Caco-2 (cell line): Measurements from ENCODE around the gene SSUH2. TPM values are rescaled to one million over a fixed set of nuclear protein-coding genes. Genes with fewer than 3 reads are reported as not detected.
A peak's percentile ranks its signal among the peaks of the same experiment; 100 is the strongest.

Experiments used
- BruUV-seq: library from RNA; stranded (reverse); fragments of 400-500 nt; replicated peaks from 2 replicates; lab custom pipeline; 2021; lab: Mats Ljungman, UMichigan
- CTCF ChIA-PET: fragments of 300-600 bp; sonication (Branson Sonifier 250); formaldehyde crosslinking; loops from one replicate; lab custom pipeline; 2022; ENCODE audit warnings: antibody characterized with exemption; lab: Charles Lee
- POLR2A ChIA-PET: fragments of 300-600 bp; sonication (Branson Sonifier 250); formaldehyde crosslinking; loops from one replicate; lab custom pipeline; 2022; ENCODE audit warnings: antibody characterized with exemption; lab: Charles Lee
- DNase-seq, 2 experiments: peaks; one replicate each; pipeline versions ENCODE4 v3.0.0 to v3.0.0-alpha.2; 2020 to 2022
- H3K27me3 ChIP-seq: replicated peaks from 2 replicates; pipeline ENCODE4 v1.6.0; 2011; ENCODE audit warnings: low read length; ENCODE audit not compliant: control insufficient read depth, insufficient read depth
- H3K36me3 ChIP-seq: 2 replicates; pipeline ENCODE4 v1.5.1; 2011; ENCODE audit warnings: low read length; ENCODE audit not compliant: control insufficient read depth, insufficient read depth
- H3K4me1 ChIP-seq: fragments of 250-450 bp; sonication (Bioruptor Pico); 2 replicates; pipeline ENCODE4 v1.5.1; 2020; ENCODE audit warnings: mild to moderate bottlenecking
- H3K4me3 ChIP-seq: 2 replicates; pipeline ENCODE4 v1.5.1; 2011; ENCODE audit warnings: low read depth, mild to moderate bottlenecking, control low read depth, low read length
- H3K9me3 ChIP-seq: fragments of 250-450 bp; sonication (Bioruptor Pico); 2 replicates; pipeline ENCODE4 v1.5.1; 2020; ENCODE audit warnings: mild to moderate bottlenecking, moderate library complexity
- H3K27ac Mint-ChIP-seq: one replicate; pipeline ENCODE4 v1.8.0; 2022; ENCODE audit warnings: mixed read lengths; ENCODE audit not compliant: unreplicated experiment
- H3K27me3 Mint-ChIP-seq: one replicate; pipeline ENCODE4 v1.8.0; 2022; ENCODE audit warnings: mixed read lengths; ENCODE audit not compliant: insufficient read depth, unreplicated experiment
- H3K36me3 Mint-ChIP-seq: one replicate; pipeline ENCODE4 v1.8.0; 2022; ENCODE audit warnings: mild to moderate bottlenecking, mixed read lengths; ENCODE audit not compliant: insufficient read depth, unreplicated experiment
- H3K4me1 Mint-ChIP-seq: one replicate; pipeline ENCODE4 v1.8.0; 2022; ENCODE audit warnings: low read depth, mixed read lengths; ENCODE audit not compliant: unreplicated experiment
- H3K4me3 Mint-ChIP-seq: one replicate; pipeline ENCODE4 v1.8.0; 2022; ENCODE audit warnings: mild to moderate bottlenecking, moderate library complexity, mixed read lengths; ENCODE audit not compliant: unreplicated experiment
- H3K9me3 Mint-ChIP-seq: one replicate; pipeline ENCODE4 v1.8.0; 2022; ENCODE audit warnings: mixed read lengths; ENCODE audit not compliant: unreplicated experiment
- intact Hi-C: fragments of 100-400 bp; cut with micrococcal nuclease; formaldehyde crosslinking; loops from one replicate; pipeline ENCODE4 v1.10.0; 2022; ENCODE audit not compliant: unreplicated experiment
- total RNA-seq: library from RNA; stranded (reverse); gene quantifications from 2 replicates; pipeline ENCODE4 v1.2.3, GENCODE V29; 2022
- TF ChIP-seq, protein P1 (sequence below), 2 experiments: fragments of 200-600 bp in 1 of 2; IDR thresholded peaks; 1 replicate in 1 of 2; 2 replicates in 1 of 2; pipeline versions ENCODE4 v1.5.1 to v1.8.0; 2011 to 2022; ENCODE audit warnings: antibody characterized with exemption in 1 of 2, control low read depth in 1 of 2, inconsistent platforms in 1 of 2, low read depth in 1 of 2, low read length in 1 of 2, mild to moderate bottlenecking in 1 of 2, moderate library complexity in 1 of 2; ENCODE audit not compliant: insufficient read depth in 1 of 2, severe bottlenecking in 1 of 2, unreplicated experiment in 1 of 2

The SSUH2 gene
- total RNA-seq, 1 experiment from 2014 or later = 9.4 TPM

DNA sequence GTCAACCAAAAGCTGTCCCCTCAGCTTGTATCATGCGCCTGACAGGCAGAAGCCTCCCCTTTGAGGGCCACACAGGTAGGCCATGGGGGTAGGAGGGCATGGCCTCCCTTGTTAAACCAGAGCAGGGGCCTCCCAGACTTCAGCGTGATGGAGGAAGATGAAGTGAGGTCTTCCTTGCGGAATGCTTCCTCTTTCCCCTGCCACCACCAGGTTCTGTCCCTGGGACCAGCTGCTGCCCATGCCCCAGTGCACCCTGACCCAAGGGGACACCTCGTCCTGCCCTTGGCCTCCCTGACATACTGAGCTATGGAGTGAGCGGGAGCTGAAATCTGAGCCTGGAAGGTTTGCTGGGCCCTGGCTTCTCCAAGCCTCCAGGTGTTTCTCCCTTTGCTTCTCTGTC is 26.7 kb downstream of the SSUH2 start:
- DNase-seq = no peak
- H3K27me3 Mint-ChIP-seq = no peaks in the 10 kb centered on the region
- CTCF ChIA-PET = interaction anchor here (0.5 kb wide), 1 partner anchor 611 kb away, joined by 5 read pairs; no protein-coding TSS in a partner anchor
- intact Hi-C loops = no loop called here
- no peak overlapping the region for H3K27ac Mint-ChIP-seq
- H3K4me3 Mint-ChIP-seq = no peak overlapping the region
- no peaks in the 10 kb centered on the region for H3K36me3 Mint-ChIP-seq
- no peaks in the 10 kb centered on the region for H3K9me3 ChIP-seq
- H3K4me3 ChIP-seq = no peak overlapping the region
- H3K4me1 ChIP-seq = peaks cover 3% of the 10 kb centered on the region; the same call in 1 of the 2 replicates
- H3K9me3 Mint-ChIP-seq = peaks cover 11% of the 10 kb centered on the region
- POLR2A ChIA-PET = no interaction called here
- BruUV-seq = no TSS peak
- peaks cover 7% of the 10 kb centered on the region for H3K4me1 Mint-ChIP-seq
- TF ChIP-seq, protein P1, sequence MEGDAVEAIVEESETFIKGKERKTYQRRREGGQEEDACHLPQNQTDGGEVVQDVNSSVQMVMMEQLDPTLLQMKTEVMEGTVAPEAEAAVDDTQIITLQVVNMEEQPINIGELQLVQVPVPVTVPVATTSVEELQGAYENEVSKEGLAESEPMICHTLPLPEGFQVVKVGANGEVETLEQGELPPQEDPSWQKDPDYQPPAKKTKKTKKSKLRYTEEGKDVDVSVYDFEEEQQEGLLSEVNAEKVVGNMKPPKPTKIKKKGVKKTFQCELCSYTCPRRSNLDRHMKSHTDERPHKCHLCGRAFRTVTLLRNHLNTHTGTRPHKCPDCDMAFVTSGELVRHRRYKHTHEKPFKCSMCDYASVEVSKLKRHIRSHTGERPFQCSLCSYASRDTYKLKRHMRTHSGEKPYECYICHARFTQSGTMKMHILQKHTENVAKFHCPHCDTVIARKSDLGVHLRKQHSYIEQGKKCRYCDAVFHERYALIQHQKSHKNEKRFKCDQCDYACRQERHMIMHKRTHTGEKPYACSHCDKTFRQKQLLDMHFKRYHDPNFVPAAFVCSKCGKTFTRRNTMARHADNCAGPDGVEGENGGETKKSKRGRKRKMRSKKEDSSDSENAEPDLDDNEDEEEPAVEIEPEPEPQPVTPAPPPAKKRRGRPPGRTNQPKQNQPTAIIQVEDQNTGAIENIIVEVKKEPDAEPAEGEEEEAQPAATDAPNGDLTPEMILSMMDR (IDR thresholded peaks at IDR 0.05; ENCODE audit: insufficient read depth in 1 of 2, low read depth in 1 of 2, low read length in 1 of 2, severe bottlenecking in 1 of 2, unreplicated experiment in 1 of 2) = no peak
- H3K36me3 ChIP-seq = no peaks in the 10 kb centered on the region; the same call in 1 of the 2 replicates
- no peaks in the 10 kb centered on the region for H3K27me3 ChIP-seq

DNA sequence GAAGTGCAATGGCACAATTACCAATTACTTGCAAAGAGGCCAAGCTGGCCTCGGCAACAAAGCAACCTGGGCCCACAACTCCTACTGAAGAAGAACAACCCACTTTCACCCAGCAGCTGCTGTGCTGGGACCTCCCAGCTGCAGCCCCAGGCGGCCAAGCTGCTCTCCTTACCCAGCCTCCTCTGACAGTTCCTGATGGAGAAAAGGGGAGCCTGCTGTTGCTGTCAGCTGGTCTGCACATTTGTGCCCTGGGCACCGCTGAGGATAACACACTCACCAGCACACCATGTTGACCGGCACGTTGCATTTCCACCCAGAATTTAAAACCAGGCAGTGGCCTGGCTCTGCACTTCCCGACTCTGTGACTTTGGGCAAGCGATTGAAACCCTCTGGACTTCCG is 33.6 kb downstream of the SSUH2 start:
- no peak overlapping the region for H3K27ac Mint-ChIP-seq
- intact Hi-C loops = no loop called here
- TF ChIP-seq, protein P1 (IDR thresholded peaks at IDR 0.05; ENCODE audit: insufficient read depth in 1 of 2, low read depth in 1 of 2, low read length in 1 of 2, severe bottlenecking in 1 of 2, unreplicated experiment in 1 of 2) = no peak
- Histone ChIP-seq H3K4me3 (no peak overlapping the region), H3K9me3 (no peaks in the 10 kb centered on the region), H3K27me3 (no peaks in the 10 kb centered on the region), H3K36me3 (no peaks in the 10 kb centered on the region), H3K4me1 (peaks cover 12% of the 10 kb centered on the region; the same call in 1 of the 2 replicates)
- no peaks in the 10 kb centered on the region for H3K9me3 Mint-ChIP-seq
- no peaks in the 10 kb centered on the region for H3K4me1 Mint-ChIP-seq
- peak overlapping the region; percentile 12 for H3K4me3 Mint-ChIP-seq
- POLR2A ChIA-PET = no interaction called here
- no peaks in the 10 kb centered on the region for H3K36me3 Mint-ChIP-seq
- CTCF ChIA-PET = no interaction called here
- DNase-seq = no peak
- H3K27me3 Mint-ChIP-seq = no peaks in the 10 kb centered on the region
- no TSS peak for BruUV-seq

DNA sequence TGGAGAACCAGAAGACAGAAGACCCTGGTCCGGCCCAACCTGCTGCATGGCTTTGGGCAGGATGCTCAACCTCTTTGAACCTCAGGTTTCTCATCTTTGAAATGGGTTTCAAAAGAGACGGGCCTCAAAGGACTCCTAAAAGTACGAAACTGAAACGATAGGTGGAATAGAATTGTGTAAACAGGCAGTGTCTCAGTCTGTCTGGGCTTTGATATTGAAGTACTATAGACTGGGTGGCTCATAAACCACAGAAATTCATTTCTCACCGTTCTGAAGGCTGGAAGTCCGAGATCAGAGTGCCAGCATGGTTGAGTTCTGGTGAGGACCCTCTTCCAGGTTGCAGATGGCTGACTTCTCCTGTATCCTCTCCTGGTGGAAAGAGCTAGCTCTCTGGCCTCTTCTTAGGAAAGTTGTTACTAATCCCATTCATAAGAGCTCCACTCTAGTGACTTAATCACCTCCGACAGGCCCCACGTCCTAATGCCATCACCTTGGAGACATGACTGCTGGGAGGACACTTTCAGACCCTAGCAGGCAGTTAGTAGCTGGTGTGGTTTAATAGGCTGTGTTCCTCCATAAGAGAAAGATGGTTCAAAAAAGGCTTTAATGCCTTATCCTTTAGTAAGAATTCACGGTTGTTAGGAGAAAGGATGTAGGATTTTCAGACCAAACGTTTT is 35.7 kb downstream of the SSUH2 start:
- Histone ChIP-seq H3K4me3 (no peak overlapping the region), H3K4me1 (peaks cover 12% of the 10 kb centered on the region; the same call in 1 of the 2 replicates), H3K36me3 (no peaks in the 10 kb centered on the region), H3K9me3 (no peaks in the 10 kb centered on the region), H3K27me3 (no peaks in the 10 kb centered on the region)
- no peak for DNase-seq
- no peak overlapping the region for H3K27ac Mint-ChIP-seq
- H3K4me3 Mint-ChIP-seq = no peak overlapping the region
- intact Hi-C loops = loop anchor here (10.0 kb wide), 1 partner anchor 494 kb away; no protein-coding TSS in a partner anchor
- TF ChIP-seq, protein P1 (IDR thresholded peaks at IDR 0.05; ENCODE audit: insufficient read depth in 1 of 2, low read depth in 1 of 2, low read length in 1 of 2, severe bottlenecking in 1 of 2, unreplicated experiment in 1 of 2) = no peak
- H3K9me3 Mint-ChIP-seq = no peaks in the 10 kb centered on the region
- H3K36me3 Mint-ChIP-seq = no peaks in the 10 kb centered on the region
- no TSS peak for BruUV-seq
- POLR2A ChIA-PET = no interaction called here
- CTCF ChIA-PET = no interaction called here
- no peaks in the 10 kb centered on the region for H3K4me1 Mint-ChIP-seq
- no peaks in the 10 kb centered on the region for H3K27me3 Mint-ChIP-seq
